NCI-H510A (cell line): ENCODE results near the gene COL4A2.

Experiments
- DNase-seq: peaks from one replicate; lab custom pipeline; 2025; lab: John Stamatoyannopoulos, UW

The COL4A2 gene

GRCh38 chr13:110322126-110322827 lies 15.2 kb downstream of the COL4A2 start:
- no peak for DNase-seq

GRCh38 chr13:110322828-110323171 lies 15.7 kb downstream of the COL4A2 start:
- no peak for DNase-seq

GRCh38 chr13:110323172-110323891 lies 16.2 kb downstream of the COL4A2 start:
- no peak for DNase-seq

- DNase-seq = no peak
Measured at GRCh38 chr13:110324026-110324749, 17.1 kb downstream of the COL4A2 start.

DNA sequence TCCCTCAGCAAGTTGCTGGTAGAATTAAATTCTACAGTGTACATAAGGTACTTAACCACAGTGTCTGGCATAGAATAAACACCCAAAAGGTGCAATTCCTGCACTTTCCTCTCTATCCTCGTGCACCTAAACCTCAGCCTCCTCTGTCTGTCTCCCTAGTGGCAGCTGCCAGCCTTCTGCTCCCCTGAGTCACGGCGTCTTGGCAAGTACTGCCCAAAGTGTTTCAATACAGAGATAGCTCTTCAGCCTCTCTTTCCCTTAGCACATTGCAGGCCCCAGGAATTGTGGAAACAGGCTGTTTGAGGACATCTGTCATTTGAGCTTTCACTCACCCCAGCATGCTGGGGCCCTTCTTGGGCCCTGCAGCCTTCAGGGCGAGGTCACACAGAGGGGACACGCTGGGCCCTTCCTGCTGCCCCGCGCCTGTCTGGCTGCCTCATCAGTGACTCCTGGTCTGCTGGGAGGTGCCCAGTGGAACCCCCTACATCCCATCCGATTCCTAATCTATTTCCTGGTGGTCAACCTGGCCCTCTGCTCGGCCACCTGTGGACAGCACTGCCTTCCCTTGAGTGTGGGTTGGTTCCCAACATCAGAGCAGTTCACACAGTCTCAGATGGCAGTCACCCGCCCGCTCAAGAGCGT lies 19.3 kb downstream of the COL4A2 start:
- no peak for DNase-seq

DNA sequence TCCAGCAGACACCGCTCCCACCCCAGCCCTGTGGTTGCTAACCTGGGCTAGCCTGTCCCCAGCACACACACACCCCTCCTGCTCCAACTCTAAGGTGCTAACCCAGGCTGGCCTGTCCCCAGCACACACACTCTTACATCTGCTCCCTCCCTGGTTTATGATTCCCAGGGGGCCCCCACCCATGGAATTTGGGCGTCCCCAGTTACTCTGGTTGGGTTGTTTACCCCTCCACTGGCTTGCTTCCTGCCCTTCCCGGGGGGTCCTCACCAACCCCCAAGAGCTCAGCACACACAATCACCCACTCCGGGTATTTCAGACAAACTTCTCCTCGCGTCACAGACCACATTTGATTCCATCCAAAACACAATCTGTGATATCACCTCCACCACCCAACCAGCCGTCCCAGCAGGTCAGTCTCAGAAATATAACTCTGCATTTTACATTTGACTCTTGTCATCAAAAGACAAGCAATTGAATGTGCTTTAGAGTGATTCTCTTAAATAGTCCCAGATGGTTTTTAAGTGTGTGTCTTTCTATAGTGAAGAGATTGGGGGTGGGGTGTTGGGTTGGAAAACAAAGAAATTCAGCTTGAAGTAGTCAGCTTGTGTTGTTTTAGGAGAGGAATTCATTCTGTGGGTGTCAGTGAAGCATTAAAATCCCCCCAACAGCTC lies 20.1 kb downstream of the COL4A2 start:
- no peak for DNase-seq

DNA sequence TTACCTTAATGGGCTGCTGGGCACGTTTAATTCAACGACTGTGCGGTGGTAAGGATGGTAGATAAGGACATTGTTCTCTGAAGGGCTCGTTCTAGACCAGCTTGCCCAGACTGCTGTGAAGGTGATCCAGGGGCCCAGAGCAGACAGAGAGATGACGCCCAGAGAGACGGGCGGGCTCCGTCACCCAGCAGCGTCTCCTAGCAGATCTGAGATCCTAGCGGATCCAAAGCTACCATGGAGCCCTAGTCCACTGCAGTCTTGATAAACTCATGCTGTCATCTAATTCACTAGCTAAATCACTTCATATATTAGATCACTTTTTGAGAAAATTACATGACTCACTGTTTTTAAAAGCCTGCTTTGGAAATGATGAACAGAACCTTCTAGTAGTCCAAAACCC lies 21.5 kb downstream of the COL4A2 start:
- DNase-seq = no peak

DNA sequence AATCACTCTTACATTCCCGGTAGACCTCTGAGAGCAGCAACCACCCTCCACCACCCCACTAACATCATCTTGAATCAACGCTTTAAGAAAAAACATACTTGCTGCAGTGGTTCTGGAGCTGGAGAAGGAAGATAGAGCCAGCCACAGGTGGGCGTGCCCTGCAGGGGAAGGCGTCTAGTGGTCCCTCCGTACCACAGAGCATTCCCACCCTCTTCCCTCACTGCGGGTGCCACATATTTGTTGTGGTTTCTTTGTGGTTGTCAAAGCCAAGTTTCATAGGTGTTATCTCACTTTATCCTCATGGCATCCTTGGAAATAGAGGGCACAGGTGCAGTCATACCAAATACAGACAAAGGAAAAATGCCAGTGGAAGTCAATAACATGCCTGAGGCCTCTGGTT lies 22.2 kb downstream of the COL4A2 start:
- no peak for DNase-seq

- DNase-seq = no peak
Measured at GRCh38 chr13:110329798-110330461, 22.8 kb downstream of the COL4A2 start.

GRCh38 chr13:110330491-110331011 lies 23.5 kb downstream of the COL4A2 start:
- DNase-seq = no peak

- DNase-seq = no peak
Measured at GRCh38 chr13:110331362-110331761, 24.3 kb downstream of the COL4A2 start.

DNA sequence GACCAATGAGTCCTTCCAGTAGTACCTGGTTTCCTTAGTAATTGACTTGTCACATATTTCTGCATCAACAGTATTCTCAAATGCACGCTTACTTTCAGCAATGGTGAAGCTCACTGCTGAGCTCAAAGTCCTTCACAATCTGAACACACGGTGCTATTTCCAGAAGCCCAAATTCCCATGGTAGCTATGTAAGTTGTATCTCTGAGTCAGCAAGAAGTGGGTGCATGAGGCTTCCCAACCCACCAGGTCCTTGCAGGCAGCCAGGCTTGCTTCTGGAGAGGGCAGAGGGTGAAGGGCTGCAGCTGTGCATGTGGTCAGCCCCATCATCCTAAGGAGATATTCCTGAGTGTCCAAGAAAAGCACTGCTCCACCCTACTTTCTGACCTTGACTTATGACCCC lies 25.7 kb downstream of the COL4A2 start:
- no peak for DNase-seq

- no peak for DNase-seq
Measured at GRCh38 chr13:110333837-110334236, 26.8 kb downstream of the COL4A2 start.

- no peak for DNase-seq
Measured at GRCh38 chr13:110334256-110334655, 27.2 kb downstream of the COL4A2 start.

- DNase-seq = no peak
Measured at GRCh38 chr13:110334841-110335490, 27.9 kb downstream of the COL4A2 start.

DNA sequence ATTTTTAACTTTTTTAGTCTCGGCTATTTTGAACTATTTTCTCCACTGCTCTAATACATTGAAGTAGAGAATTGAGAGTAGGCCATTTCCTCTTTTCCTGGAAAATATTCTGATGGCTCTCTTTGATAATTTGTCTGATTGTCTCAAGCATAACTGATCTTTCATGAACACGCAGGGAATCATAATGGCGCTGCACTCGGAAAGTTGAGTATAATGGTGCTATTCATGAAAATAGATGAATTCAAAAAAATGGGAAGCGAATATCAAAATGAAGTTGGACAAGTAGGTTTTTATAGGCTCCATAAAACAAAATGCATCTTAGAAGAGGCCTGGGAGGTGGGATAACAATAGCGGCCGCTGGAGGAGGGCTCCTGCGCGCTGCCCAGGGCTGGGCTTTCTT lies 29.0 kb downstream of the COL4A2 start:
- no peak for DNase-seq

- DNase-seq = no peak
Measured at GRCh38 chr13:110336681-110337080, 29.6 kb downstream of the COL4A2 start.

DNA sequence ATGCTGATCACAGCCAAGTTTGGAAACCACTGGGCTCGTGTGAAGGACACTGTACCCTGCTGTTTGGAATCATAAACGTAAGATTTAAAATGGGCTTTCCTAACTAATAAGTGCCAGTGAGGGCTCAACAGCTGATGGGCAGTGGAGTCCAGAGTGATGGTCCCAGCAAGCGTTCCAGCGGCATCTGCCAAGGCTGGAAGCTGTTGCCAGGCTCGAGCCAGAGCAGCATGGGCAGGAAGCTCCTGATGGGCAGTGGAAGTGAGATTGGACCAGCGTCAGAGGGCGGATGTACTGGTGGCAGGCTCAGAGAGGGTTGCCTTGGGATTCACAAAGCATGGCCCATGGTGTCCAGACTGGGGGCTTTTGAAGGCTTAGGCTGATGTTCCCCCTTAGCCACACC lies 30.2 kb downstream of the COL4A2 start:
- DNase-seq = no peak

GRCh38 chr13:110338441-110339101 lies 31.5 kb downstream of the COL4A2 start:
- no peak for DNase-seq

GRCh38 chr13:110339263-110339662 lies 32.2 kb downstream of the COL4A2 start:
- DNase-seq = no peak
